B cell (primary cell): ENCODE measurements around the gene DAZAP1. TPM values are rescaled to one million over a fixed set of nuclear protein-coding genes. Genes with fewer than 3 reads are reported as not detected.

Source experiments
- ATAC-seq: fragments of 200-7000 bp; cut with Tn5 transposase; one replicate; pipeline ENCODE4 v1.10.0; 2021; ENCODE audit warnings: low read depth, mild to moderate bottlenecking, moderate number of reproducible peaks, moderate library complexity
- CTCF ChIA-PET: fragments of 350-600 bp; sonication (Branson Sonifier 250); formaldehyde crosslinking; loops from one replicate; lab custom pipeline; 2021; ENCODE audit warnings: antibody characterized with exemption, inconsistent platforms; lab: Charles Lee
- POLR2A ChIA-PET: fragments of 350-600 bp; sonication (Branson Sonifier 250); formaldehyde crosslinking; loops from one replicate; lab custom pipeline; 2021; ENCODE audit warnings: antibody characterized with exemption; lab: Charles Lee
- DNase-seq: peaks from one replicate; pipeline ENCODE4 v3.0.0; 2013
- H2AFZ ChIP-seq: 2 replicates; pipeline ENCODE4 v1.6.1; 2012; ENCODE audit warnings: mild to moderate bottlenecking, low read depth, low read length; ENCODE audit not compliant: insufficient read depth, poor library complexity, severe bottlenecking
- H3K27ac ChIP-seq, 2 donors: 1 replicate in 1 of 2; 2 replicates in 1 of 2; pipeline ENCODE4 v1.5.1; 2012 to 2013; ENCODE audit warnings: low read length in 2 of 2, mild to moderate bottlenecking in 2 of 2, moderate library complexity in 1 of 2
- H3K27me3 ChIP-seq, 4 experiments: fragments of 200-600 bp in 1 of 4; sonication (generic) in 1 of 4; replicated peaks in 1 of 4; 1 replicate in 2 of 4; 2 replicates in 2 of 4; pipeline versions ENCODE4 v1.6.1 to v1.7.0; 2013 to 2016; ENCODE audit warnings: low read length in 3 of 4, mild to moderate bottlenecking in 2 of 4, mixed read lengths in 1 of 4, moderate library complexity in 1 of 4; ENCODE audit not compliant: insufficient read depth in 4 of 4, control insufficient read depth in 3 of 4; ENCODE audit errors: control extremely low read depth in 1 of 4
- H3K36me3 ChIP-seq, 2 experiments: replicated peaks in 1 of 2; 1 replicate in 1 of 2; 2 replicates in 1 of 2; pipeline versions ENCODE4 v1.6.1 to v1.7.1; 2013; ENCODE audit warnings: low read length in 1 of 2; ENCODE audit not compliant: insufficient read depth in 2 of 2, control insufficient read depth in 1 of 2; ENCODE audit errors: control extremely low read depth in 1 of 2, extremely low read depth in 1 of 2
- H3K4me1 ChIP-seq, 2 donors: fragments of 200-600 bp in 1 of 2; sonication (generic) in 1 of 2; 1 replicate in 1 of 2; 2 replicates in 1 of 2; pipeline versions ENCODE4 v1.5.1 to v1.6.1; 2013 to 2017; ENCODE audit warnings: low read length in 2 of 2; ENCODE audit not compliant: control insufficient read depth in 2 of 2, insufficient read depth in 2 of 2
- H3K4me2 ChIP-seq: replicated peaks from 2 replicates; pipeline ENCODE3; 2012; ENCODE audit warnings: mild to moderate bottlenecking, low read depth, low read length; ENCODE audit not compliant: poor library complexity, severe bottlenecking
- H3K4me3 ChIP-seq, 5 experiments: fragments of 200-600 bp in 1 of 5; sonication (generic) in 1 of 5; 1 replicate in 3 of 5; 2 replicates in 2 of 5; pipeline versions ENCODE4 v1.5.1 to v1.7.0; 2011 to 2016; ENCODE audit warnings: low read length in 4 of 5, mild to moderate bottlenecking in 4 of 5, low read depth in 2 of 5, control low read depth in 1 of 5, moderate library complexity in 1 of 5; ENCODE audit not compliant: insufficient read depth in 1 of 5; ENCODE audit errors: control extremely low read depth in 1 of 5, extremely low read depth in 1 of 5
- H3K79me2 ChIP-seq: fragments of 200-600 bp; sonication (generic); one replicate; pipeline ENCODE4 v1.6.0; 2016; ENCODE audit warnings: low read length; ENCODE audit not compliant: control insufficient read depth, insufficient read depth
- H3K9ac ChIP-seq: fragments of 200-600 bp; sonication (generic); 2 replicates; pipeline ENCODE4 v1.6.1; 2017; ENCODE audit warnings: mild to moderate bottlenecking, low read length, moderate library complexity
- H3K9me3 ChIP-seq, 3 donors: one replicate each; pipeline versions ENCODE4 v1.6.1 to v1.7.1; 2013; ENCODE audit warnings: low read length in 2 of 3; ENCODE audit not compliant: control insufficient read depth in 2 of 3, insufficient read depth in 1 of 3; ENCODE audit errors: control extremely low read depth in 1 of 3
- H4K20me1 ChIP-seq: 2 replicates; pipeline ENCODE4 v1.6.0; 2012; ENCODE audit warnings: mild to moderate bottlenecking, low read length; ENCODE audit not compliant: insufficient read depth, control insufficient read depth, poor library complexity, severe bottlenecking
- H3K27ac Mint-ChIP-seq: one replicate; pipeline ENCODE4 v1.8.0; 2021; ENCODE audit warnings: mixed read lengths
- H3K27me3 Mint-ChIP-seq: one replicate; pipeline ENCODE4 v1.8.0; 2021; ENCODE audit warnings: mixed read lengths
- H3K4me1 Mint-ChIP-seq: one replicate; pipeline ENCODE4 v1.8.0; 2021; ENCODE audit warnings: mixed read lengths
- H3K4me3 Mint-ChIP-seq: one replicate; pipeline ENCODE4 v1.8.0; 2021; ENCODE audit warnings: mixed read lengths
- H3K9me3 Mint-ChIP-seq: one replicate; pipeline ENCODE4 v1.8.0; 2022; ENCODE audit warnings: mixed read lengths; ENCODE audit not compliant: insufficient read depth
- CTCF ChIP-seq: fragments of 200-600 bp; IDR thresholded peaks from one replicate; pipeline ENCODE4 v1.8.0; 2022; ENCODE audit warnings: antibody characterized with exemption, mild to moderate bottlenecking
- EZH2 ChIP-seq: IDR thresholded peaks from 2 replicates; pipeline ENCODE4 v1.6.1; 2012; ENCODE audit warnings: borderline replicate concordance, low read depth, mild to moderate bottlenecking, moderate library complexity, low read length; ENCODE audit not compliant: insufficient read depth, poor library complexity, severe bottlenecking
- WGBS: methylation state at CpG from one replicate; pipeline ENCODE4 v1.1.5; 2013; ENCODE audit warnings: missing lambda C conversion rate; ENCODE audit not compliant: insufficient coverage; 5-methylcytosine and 5-hydroxymethylcytosine counted together
- intact Hi-C: fragments of 100-400 bp; cut with micrococcal nuclease; formaldehyde crosslinking; loops from one replicate; pipeline ENCODE4 v1.10.0; 2022
- polyA plus RNA-seq: library from polyadenylated mRNA; depleted of rRNA; stranded (reverse); fragments of >200 nt; gene quantifications from 2 replicates; pipeline ENCODE4 v1.2.3, GENCODE V29; 2012
- total RNA-seq, 2 donors: library from RNA; stranded (reverse); fragments of 120-200 nt in 1 of 2; gene quantifications; 1 replicate in 1 of 2; 2 replicates in 1 of 2; pipeline versions ENCODE4 v1.2.3 to v1.2.4, GENCODE V29; 2013 to 2022

DAZAP1 gene
- total and polyA plus RNA-seq, 2 donors (not counting 1 experiment from before 2014, with no cell fraction given): 54.8 to 125 TPM

- Histone ChIP-seq H3K27ac (no peak overlapping the region), H3K4me2 (no peak overlapping the region), H2AFZ (no peak overlapping the region), H3K4me3 (no peak overlapping the region), H4K20me1 (peaks cover 74% of the 10 kb centered on the region), H3K36me3 (peaks cover 0 to 4% of the 10 kb centered on the region in 2 experiments), H3K4me1 (peaks cover 36 to 43% of the 10 kb centered on the region in 2 donors), H3K9ac (no peak overlapping the region), H3K79me2 (peaks cover 30% of the 10 kb centered on the region), H3K27me3 (peaks cover 0 to 32% (median 11%) of the 10 kb centered on the region in 4 experiments), H3K9me3 (no peaks in the 10 kb centered on the region)
- no peak for TF ChIP-seq CTCF
- no peak for ATAC-seq
- no peak overlapping the region for H3K4me3 Mint-ChIP-seq
- DNase-seq: no peak
- H3K9me3 Mint-ChIP-seq: no peaks in the 10 kb centered on the region
- ChIA-PET CTCF (no interaction called here), POLR2A (no interaction called here)
- WGBS: 93% methylated on average over 30 of the region's 31 CpGs
- H3K4me1 Mint-ChIP-seq: peaks cover 30% of the 10 kb centered on the region
- H3K27ac Mint-ChIP-seq: no peak overlapping the region
- intact Hi-C loops: no loop called here
- H3K27me3 Mint-ChIP-seq: peaks cover 3% of the 10 kb centered on the region
These were observed 66.8 kb downstream of the DAZAP1 start for GRCh38 chr19:1474011-1474764.

- ATAC-seq (no peak), DNase-seq (no peak)
- CTCF ChIA-PET: interaction anchor here (1.1 kb wide), 1 partner anchor 31 kb away, joined by 3 read pairs; no protein-coding TSS in a partner anchor
These were observed 67.5 kb downstream of the DAZAP1 start for GRCh38 chr19:1474765-1475351.

More at GRCh38 chr19:1474765-1475351, 67.5 kb downstream of the DAZAP1 start:
- WGBS: 95% methylated on average over 25 of the region's 26 CpGs
- no peak for TF ChIP-seq CTCF
- TF ChIP-seq EZH2: no peak
- Histone ChIP-seq H3K9me3 (no peaks in the 10 kb centered on the region), H3K4me1 (peaks cover 33 to 45% of the 10 kb centered on the region in 2 donors), H3K4me3 (no peak overlapping the region), H3K79me2 (peaks cover 33% of the 10 kb centered on the region), H3K4me2 (no peak overlapping the region), H4K20me1 (peaks cover 72% of the 10 kb centered on the region), H2AFZ (no peak overlapping the region), H3K27me3 (peaks cover 0 to 31% (median 11%) of the 10 kb centered on the region in 4 experiments), H3K36me3 (peaks cover 0 to 4% of the 10 kb centered on the region in 2 experiments), H3K27ac (no peak overlapping the region), H3K9ac (no peak overlapping the region)
- Mint-ChIP-seq H3K27ac (no peak overlapping the region), H3K4me3 (no peak overlapping the region), H3K27me3 (peaks cover 3% of the 10 kb centered on the region), H3K4me1 (peaks cover 31% of the 10 kb centered on the region), H3K9me3 (no peaks in the 10 kb centered on the region)
- intact Hi-C loops: no loop called here
- POLR2A ChIA-PET: no interaction called here
